Hair follicle dermal papilla cell (primary cell): ENCODE data around the gene MRAP. TPM values are rescaled to one million over a fixed set of nuclear protein-coding genes. Genes with fewer than 3 reads are reported as not detected.

Experiments
- total RNA-seq: library from RNA; depleted of rRNA; stranded (reverse); fragments of >200 nt; gene quantifications from 2 replicates; pipeline ENCODE4 v1.2.3, GENCODE V29; 2012

The MRAP gene
- total RNA-seq = not detected in 2 replicates

GRCh38 chr21:32298658-32299081 is at the start of gene MRAP:
TSS of gene MRAP (plus strand) at chr21:32298855. CDS start at chr21:32298972, 117 bp downstream.

GRCh38 chr21:32278518-32279376 is 19.9 kb upstream of the MRAP start, which contains the start of gene MIS18A:
TSS of gene MIS18A (minus strand) at chr21:32279049. CDS start at chr21:32279014, 35 bp downstream.

Other genes starting within 250 kb of the MRAP start
- gene MIS18A, start 19.8 kb upstream of the MRAP start, total RNA-seq = 2.3 and 2.4 TPM in 2 replicates
- 23.1 and 28.4 TPM in 2 replicates for gene URB1, start 94.2 kb downstream of the MRAP start, total RNA-seq
- 4.4 and 4.9 TPM in 2 replicates for gene EVA1C, start 113.9 kb downstream of the MRAP start, total RNA-seq